ENCODE measurements around the gene CYB561A3.
"Not testable (repeated sequence)": the region's sequence is repeated elsewhere in the genome, so short reads cannot be mapped to it uniquely, and the experiment has no call there.

CYB561A3 gene

GRCh38 chr11:61384271-61385242 is 22.9 kb upstream of the CYB561A3 start:
- Histone ChIP-seq H3K9me3 (ENCODE audit: control insufficient read depth in 1 of 2, low read length in 2 of 2) (no peaks in the 10 kb centered on the region), H3K9ac (ENCODE audit: low read depth in 1 of 2, low read length in 2 of 2) (no peak overlapping the region)

DNA sequence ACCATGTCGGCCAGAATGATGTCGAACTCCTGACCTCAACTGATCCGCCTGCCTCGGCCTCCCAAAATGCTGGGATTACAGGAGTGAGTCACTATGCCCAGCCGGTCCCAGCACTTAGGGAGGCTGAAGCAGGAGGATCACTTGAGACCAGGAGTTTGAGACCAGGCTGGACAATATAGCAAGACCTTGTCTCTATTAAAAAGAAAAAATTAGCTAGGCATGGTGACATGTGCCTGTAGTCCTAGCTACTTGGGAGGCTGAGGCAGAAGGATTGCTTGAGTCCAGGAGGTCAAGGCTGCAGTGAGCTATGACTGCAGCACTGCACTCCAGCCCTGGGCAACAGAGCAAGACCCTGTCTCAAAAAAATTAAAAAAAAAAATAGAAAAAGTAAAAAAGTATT is 22.2 kb upstream of the CYB561A3 start:
- H3K27me3 ChIP-seq (ENCODE audit: control insufficient read depth in 1 of 2, insufficient read depth in 2 of 2, low read length in 2 of 2); H3K27ac ChIP-seq (ENCODE audit: low read depth, low read length); H3K4me3 ChIP-seq (ENCODE audit: low read depth in 1 of 2, low read length in 2 of 2); H3K9ac ChIP-seq (ENCODE audit: low read depth in 1 of 2, low read length in 2 of 2); H3K36me3 ChIP-seq (ENCODE audit: control insufficient read depth in 1 of 2, insufficient read depth in 2 of 2, low read length in 2 of 2); H3K9me3 ChIP-seq (ENCODE audit: control insufficient read depth in 1 of 2, low read length in 2 of 2): not testable (repeated sequence)
- H3K4me1 ChIP-seq (ENCODE audit: control insufficient read depth in 1 of 2, insufficient read depth in 2 of 2, low read length in 2 of 2), result peaks cover 14% of the 10 kb centered on the region in 2 donors

More at GRCh38 chr11:61384271-61385242, 22.9 kb upstream of the CYB561A3 start:
- H3K36me3 ChIP-seq (ENCODE audit: control insufficient read depth in 1 of 2, insufficient read depth in 2 of 2, low read length in 2 of 2), result no peaks in the 10 kb centered on the region
- H3K4me1 ChIP-seq (ENCODE audit: control insufficient read depth in 1 of 2, insufficient read depth in 2 of 2, low read length in 2 of 2), result peaks cover 14% of the 10 kb centered on the region in 2 donors
- H3K27ac ChIP-seq (ENCODE audit: low read depth, low read length), result no peak overlapping the region
- H3K27me3 ChIP-seq (ENCODE audit: control insufficient read depth in 1 of 2, insufficient read depth in 2 of 2, low read length in 2 of 2), result no peaks in the 10 kb centered on the region
- H3K4me3 ChIP-seq (ENCODE audit: low read depth in 1 of 2, low read length in 2 of 2), result no peak overlapping the region

GRCh38 chr11:61380884-61381283 is 19.2 kb upstream of the CYB561A3 start:
- H3K4me1 ChIP-seq (ENCODE audit: control insufficient read depth in 1 of 2, insufficient read depth in 2 of 2, low read length in 2 of 2), result peaks cover 14% of the 10 kb centered on the region in 2 donors
- H3K27ac ChIP-seq (ENCODE audit: low read depth, low read length), result no peak overlapping the region
- H3K36me3 ChIP-seq (ENCODE audit: control insufficient read depth in 1 of 2, insufficient read depth in 2 of 2, low read length in 2 of 2), result no peaks in the 10 kb centered on the region
- H3K4me3 ChIP-seq (ENCODE audit: low read depth in 1 of 2, low read length in 2 of 2), result no peak overlapping the region
- H3K27me3 ChIP-seq (ENCODE audit: control insufficient read depth in 1 of 2, insufficient read depth in 2 of 2, low read length in 2 of 2), result no peaks in the 10 kb centered on the region
- H3K9ac ChIP-seq (ENCODE audit: low read depth in 1 of 2, low read length in 2 of 2), result no peak overlapping the region
- no peaks in the 10 kb centered on the region for H3K9me3 ChIP-seq (ENCODE audit: control insufficient read depth in 1 of 2, low read length in 2 of 2)

DNA sequence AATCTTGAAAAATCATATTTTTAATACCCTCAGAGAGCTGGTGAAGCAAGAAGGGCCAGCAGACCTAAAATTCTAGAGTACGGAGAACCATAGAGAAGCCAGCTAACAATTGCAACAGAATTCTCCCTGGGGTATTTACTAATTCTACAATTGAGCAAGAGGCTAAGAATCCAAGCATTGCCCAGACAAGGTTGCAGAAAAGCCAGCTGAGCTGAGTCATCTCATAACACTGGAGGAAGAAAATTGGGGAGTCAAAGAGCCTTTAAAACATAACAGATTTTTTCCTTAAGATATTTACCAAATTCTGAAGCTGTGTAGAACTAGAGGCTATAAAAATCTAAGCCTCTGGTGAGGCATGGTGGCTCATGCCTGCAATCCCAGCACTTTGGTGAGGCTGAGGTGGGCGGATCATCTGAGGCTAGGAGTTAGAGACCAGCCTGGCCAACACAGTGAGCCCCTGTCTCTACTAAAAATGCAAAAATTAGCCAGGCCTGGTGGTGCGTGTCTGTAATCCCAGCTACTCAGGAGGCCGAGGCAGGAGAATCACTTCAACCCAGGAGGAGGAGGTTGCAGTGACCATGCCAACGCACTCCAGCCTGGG is 17.1 kb upstream of the CYB561A3 start:
- H3K36me3 ChIP-seq (ENCODE audit: control insufficient read depth in 1 of 2, insufficient read depth in 2 of 2, low read length in 2 of 2), result no peaks in the 10 kb centered on the region
- H3K4me3 ChIP-seq (ENCODE audit: low read depth in 1 of 2, low read length in 2 of 2), result no peak overlapping the region
- no peaks in the 10 kb centered on the region for H3K4me1 ChIP-seq (ENCODE audit: control insufficient read depth in 1 of 2, insufficient read depth in 2 of 2, low read length in 2 of 2)
- no peaks in the 10 kb centered on the region for H3K9me3 ChIP-seq (ENCODE audit: control insufficient read depth in 1 of 2, low read length in 2 of 2)
- no peaks in the 10 kb centered on the region for H3K27me3 ChIP-seq (ENCODE audit: control insufficient read depth in 1 of 2, insufficient read depth in 2 of 2, low read length in 2 of 2)
- H3K27ac ChIP-seq (ENCODE audit: low read depth, low read length), result no peak overlapping the region
- H3K9ac ChIP-seq (ENCODE audit: low read depth in 1 of 2, low read length in 2 of 2), result no peak overlapping the region

DNA sequence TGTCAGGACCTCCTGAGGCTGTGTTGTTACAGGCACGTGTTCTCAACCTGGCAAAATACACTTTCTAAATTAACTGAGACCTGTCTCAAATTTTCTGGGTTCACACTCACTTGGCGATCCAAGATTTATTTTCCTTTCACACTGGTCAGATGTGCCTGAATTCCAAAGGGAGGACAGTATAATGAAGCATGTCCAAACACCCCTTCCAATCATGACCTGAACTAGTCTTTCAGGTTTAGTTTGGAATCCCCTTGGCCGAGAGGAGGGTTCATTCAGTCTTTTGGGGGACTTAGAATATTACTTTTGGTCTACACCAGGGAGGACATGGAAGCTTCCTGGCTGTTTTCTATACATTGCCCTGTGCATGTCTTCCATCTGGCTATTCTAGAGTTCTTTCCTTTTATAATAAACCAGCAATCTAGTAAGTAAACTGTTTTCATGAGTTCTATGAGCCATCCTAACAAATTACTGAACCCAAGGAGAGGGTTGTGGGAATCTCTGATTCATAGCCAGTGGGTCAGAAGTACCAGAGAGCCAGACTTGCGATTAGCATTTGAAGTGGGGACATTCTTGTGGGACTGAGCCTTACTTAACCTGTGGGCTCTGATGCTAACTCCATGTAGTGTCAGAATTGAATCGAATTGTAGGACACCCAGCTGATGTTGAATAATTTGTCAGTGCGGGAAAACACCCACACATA is 15.9 kb upstream of the CYB561A3 start:
- H3K9ac ChIP-seq (ENCODE audit: low read depth in 1 of 2, low read length in 2 of 2), result no peak overlapping the region
- no peaks in the 10 kb centered on the region for H3K4me1 ChIP-seq (ENCODE audit: control insufficient read depth in 1 of 2, insufficient read depth in 2 of 2, low read length in 2 of 2)
- no peaks in the 10 kb centered on the region for H3K36me3 ChIP-seq (ENCODE audit: control insufficient read depth in 1 of 2, insufficient read depth in 2 of 2, low read length in 2 of 2)
- no peak overlapping the region for H3K27ac ChIP-seq (ENCODE audit: low read depth, low read length)
- no peaks in the 10 kb centered on the region for H3K27me3 ChIP-seq (ENCODE audit: control insufficient read depth in 1 of 2, insufficient read depth in 2 of 2, low read length in 2 of 2)
- H3K4me3 ChIP-seq (ENCODE audit: low read depth in 1 of 2, low read length in 2 of 2), result no peak overlapping the region
- H3K9me3 ChIP-seq (ENCODE audit: control insufficient read depth in 1 of 2, low read length in 2 of 2), result no peaks in the 10 kb centered on the region

- no peak overlapping the region for H3K9ac ChIP-seq (ENCODE audit: low read depth in 1 of 2, low read length in 2 of 2)
- peaks cover 0 to under 1% of the 10 kb centered on the region in 2 donors for H3K36me3 ChIP-seq (ENCODE audit: control insufficient read depth in 1 of 2, insufficient read depth in 2 of 2, low read length in 2 of 2)
- H3K4me1 ChIP-seq (ENCODE audit: control insufficient read depth in 1 of 2, insufficient read depth in 2 of 2, low read length in 2 of 2), result no peaks in the 10 kb centered on the region
- H3K27ac ChIP-seq (ENCODE audit: low read depth, low read length), result no peak overlapping the region
- no peak overlapping the region for H3K4me3 ChIP-seq (ENCODE audit: low read depth in 1 of 2, low read length in 2 of 2)
- H3K9me3 ChIP-seq (ENCODE audit: control insufficient read depth in 1 of 2, low read length in 2 of 2), result no peaks in the 10 kb centered on the region
- H3K27me3 ChIP-seq (ENCODE audit: control insufficient read depth in 1 of 2, insufficient read depth in 2 of 2, low read length in 2 of 2), result no peaks in the 10 kb centered on the region
Observed at GRCh38 chr11:61375761-61376108, 14.1 kb upstream of the CYB561A3 start.

- Histone ChIP-seq H3K27ac (ENCODE audit: low read depth, low read length) (no peak overlapping the region), H3K9me3 (ENCODE audit: control insufficient read depth in 1 of 2, low read length in 2 of 2) (no peaks in the 10 kb centered on the region), H3K4me3 (ENCODE audit: low read depth in 1 of 2, low read length in 2 of 2) (no peak overlapping the region), H3K27me3 (ENCODE audit: control insufficient read depth in 1 of 2, insufficient read depth in 2 of 2, low read length in 2 of 2) (no peaks in the 10 kb centered on the region), H3K9ac (ENCODE audit: low read depth in 1 of 2, low read length in 2 of 2) (no peak overlapping the region), H3K36me3 (ENCODE audit: control insufficient read depth in 1 of 2, insufficient read depth in 2 of 2, low read length in 2 of 2) (peaks cover 19 to 28% of the 10 kb centered on the region in 2 donors), H3K4me1 (ENCODE audit: control insufficient read depth in 1 of 2, insufficient read depth in 2 of 2, low read length in 2 of 2) (no peaks in the 10 kb centered on the region)
Observed at GRCh38 chr11:61372659-61373420, 11.2 kb upstream of the CYB561A3 start.

- H3K27ac ChIP-seq (ENCODE audit: low read depth, low read length), result no peak overlapping the region
- no peak overlapping the region for H3K4me3 ChIP-seq (ENCODE audit: low read depth in 1 of 2, low read length in 2 of 2)
- H3K36me3 ChIP-seq (ENCODE audit: control insufficient read depth in 1 of 2, insufficient read depth in 2 of 2, low read length in 2 of 2), result peaks cover 36 to 51% of the 10 kb centered on the region in 2 donors
- H3K27me3 ChIP-seq (ENCODE audit: control insufficient read depth in 1 of 2, insufficient read depth in 2 of 2, low read length in 2 of 2), result no peaks in the 10 kb centered on the region
- no peaks in the 10 kb centered on the region for H3K9me3 ChIP-seq (ENCODE audit: control insufficient read depth in 1 of 2, low read length in 2 of 2)
- no peak overlapping the region for H3K9ac ChIP-seq (ENCODE audit: low read depth in 1 of 2, low read length in 2 of 2)
- H3K4me1 ChIP-seq (ENCODE audit: control insufficient read depth in 1 of 2, insufficient read depth in 2 of 2, low read length in 2 of 2), result no peaks in the 10 kb centered on the region
Observed at GRCh38 chr11:61370349-61371005, 8.8 kb upstream of the CYB561A3 start.
